ENCODE measurements around the gene CNGB1.
"Not testable (repeated sequence)": the region's sequence is repeated elsewhere in the genome, so short reads cannot be mapped to it uniquely, and the experiment has no call there.

CNGB1 gene

DNA sequence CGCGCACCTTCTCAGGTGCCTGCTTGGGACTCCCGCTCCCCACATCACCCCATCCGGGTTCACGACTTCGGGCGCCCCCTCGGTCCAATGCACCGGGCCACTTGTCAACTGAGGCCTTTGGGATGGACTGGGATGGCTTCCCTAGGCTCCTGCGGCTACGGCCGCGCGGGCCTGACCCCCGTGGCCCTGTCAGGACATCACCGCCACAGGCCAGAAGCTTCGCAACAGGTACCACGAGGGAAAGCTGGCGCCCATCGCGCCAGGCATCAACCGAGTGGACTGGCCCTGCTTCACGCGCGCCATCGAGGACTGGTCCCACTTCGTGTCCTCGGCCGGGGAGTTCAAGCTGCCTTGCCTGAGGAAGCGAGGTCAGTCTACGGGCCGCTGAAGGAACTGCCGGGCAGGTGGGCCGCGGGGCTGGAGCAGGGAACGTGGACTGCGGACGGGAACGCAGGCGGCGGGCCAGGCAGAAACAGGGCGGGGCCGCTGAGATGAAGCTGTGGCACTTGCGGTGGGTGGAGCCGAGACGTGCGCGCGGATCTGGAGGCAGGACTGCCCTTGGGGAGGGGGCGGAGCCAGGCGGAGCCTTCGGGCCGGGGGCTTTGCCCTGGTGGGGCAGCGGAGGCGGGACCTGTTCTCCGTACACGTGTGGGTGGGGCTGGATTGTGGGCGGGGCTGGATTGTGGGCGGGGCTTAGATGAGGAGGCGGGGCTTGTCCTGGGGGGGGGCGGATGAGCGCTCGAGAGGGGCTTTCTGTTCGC lies 13.7 kb upstream of the CNGB1 start:
- no peak for DNase-seq
- no peak overlapping the region for H3K27ac ChIP-seq
- H3K27me3 ChIP-seq (ENCODE audit: insufficient read depth, low read depth, severe bottlenecking) = no peaks in the 10 kb centered on the region
- H3K36me3 ChIP-seq = no peaks in the 10 kb centered on the region
- no peak overlapping the region for H3K4me3 ChIP-seq (ENCODE audit: low read depth, low read length)
- TF ChIP-seq, protein P1, sequence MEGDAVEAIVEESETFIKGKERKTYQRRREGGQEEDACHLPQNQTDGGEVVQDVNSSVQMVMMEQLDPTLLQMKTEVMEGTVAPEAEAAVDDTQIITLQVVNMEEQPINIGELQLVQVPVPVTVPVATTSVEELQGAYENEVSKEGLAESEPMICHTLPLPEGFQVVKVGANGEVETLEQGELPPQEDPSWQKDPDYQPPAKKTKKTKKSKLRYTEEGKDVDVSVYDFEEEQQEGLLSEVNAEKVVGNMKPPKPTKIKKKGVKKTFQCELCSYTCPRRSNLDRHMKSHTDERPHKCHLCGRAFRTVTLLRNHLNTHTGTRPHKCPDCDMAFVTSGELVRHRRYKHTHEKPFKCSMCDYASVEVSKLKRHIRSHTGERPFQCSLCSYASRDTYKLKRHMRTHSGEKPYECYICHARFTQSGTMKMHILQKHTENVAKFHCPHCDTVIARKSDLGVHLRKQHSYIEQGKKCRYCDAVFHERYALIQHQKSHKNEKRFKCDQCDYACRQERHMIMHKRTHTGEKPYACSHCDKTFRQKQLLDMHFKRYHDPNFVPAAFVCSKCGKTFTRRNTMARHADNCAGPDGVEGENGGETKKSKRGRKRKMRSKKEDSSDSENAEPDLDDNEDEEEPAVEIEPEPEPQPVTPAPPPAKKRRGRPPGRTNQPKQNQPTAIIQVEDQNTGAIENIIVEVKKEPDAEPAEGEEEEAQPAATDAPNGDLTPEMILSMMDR (IDR thresholded peaks at IDR 0.05; ENCODE audit: low read depth, low read length) = no peak
- no peaks in the 10 kb centered on the region for H3K9me3 ChIP-seq (ENCODE audit: severe bottlenecking)

DNA sequence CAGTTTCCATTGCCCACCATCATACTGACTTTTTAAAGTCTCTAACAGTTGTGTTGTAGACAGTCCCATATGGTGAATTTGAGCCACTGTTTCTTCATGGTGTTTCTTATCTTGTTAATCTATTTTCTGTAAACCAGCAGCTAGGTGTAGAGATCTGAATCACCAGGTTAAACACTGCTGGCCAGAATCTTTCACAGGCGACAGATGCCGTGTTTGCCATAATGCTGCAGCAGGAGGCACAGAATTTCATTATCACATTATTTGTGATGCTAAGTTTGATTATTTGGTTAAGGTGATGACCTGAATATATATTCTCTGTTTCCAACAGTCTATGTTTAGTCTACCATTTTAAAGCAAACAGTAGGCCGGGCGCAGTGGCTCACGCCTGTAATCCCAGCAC lies 11.5 kb upstream of the CNGB1 start:
- no peak for DNase-seq
- H3K4me3 ChIP-seq (ENCODE audit: low read depth, low read length) = no peak overlapping the region
- H3K9me3 ChIP-seq (ENCODE audit: severe bottlenecking) = no peaks in the 10 kb centered on the region
- TF ChIP-seq, protein P1 (IDR thresholded peaks at IDR 0.05; ENCODE audit: low read depth, low read length) = no peak
- no peak overlapping the region for H3K27ac ChIP-seq
- no peaks in the 10 kb centered on the region for H3K27me3 ChIP-seq (ENCODE audit: insufficient read depth, low read depth, severe bottlenecking)
- H3K36me3 ChIP-seq = no peaks in the 10 kb centered on the region

DNA sequence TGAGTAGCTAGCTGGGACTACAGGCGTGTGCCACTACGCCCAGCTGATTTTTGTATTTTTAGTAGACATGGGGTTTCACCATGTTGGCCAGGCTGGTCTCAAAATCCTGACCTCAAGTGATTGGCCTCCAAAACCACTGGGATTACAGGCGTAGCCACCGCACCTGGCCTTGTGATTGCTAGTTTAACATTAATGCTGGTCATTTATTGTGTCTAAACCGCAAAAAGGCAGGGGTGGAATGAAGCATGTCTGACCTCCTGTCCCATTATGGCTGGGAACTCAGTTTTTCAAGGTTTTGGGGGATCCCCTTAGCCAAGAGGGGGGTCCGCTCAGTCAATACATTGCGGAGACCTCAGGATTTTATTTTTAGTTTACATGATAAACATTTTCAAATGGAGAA lies 10.7 kb upstream of the CNGB1 start:
- DNase-seq = no peak
- H3K36me3 ChIP-seq = no peaks in the 10 kb centered on the region
- H3K9me3 ChIP-seq (ENCODE audit: severe bottlenecking) = no peaks in the 10 kb centered on the region
- TF ChIP-seq, protein P1 (IDR thresholded peaks at IDR 0.05; ENCODE audit: low read depth, low read length) = no peak
- H3K27me3 ChIP-seq (ENCODE audit: insufficient read depth, low read depth, severe bottlenecking) = no peaks in the 10 kb centered on the region
- H3K27ac ChIP-seq = no peak overlapping the region
- H3K4me3 ChIP-seq (ENCODE audit: low read depth, low read length) = no peak overlapping the region

DNA sequence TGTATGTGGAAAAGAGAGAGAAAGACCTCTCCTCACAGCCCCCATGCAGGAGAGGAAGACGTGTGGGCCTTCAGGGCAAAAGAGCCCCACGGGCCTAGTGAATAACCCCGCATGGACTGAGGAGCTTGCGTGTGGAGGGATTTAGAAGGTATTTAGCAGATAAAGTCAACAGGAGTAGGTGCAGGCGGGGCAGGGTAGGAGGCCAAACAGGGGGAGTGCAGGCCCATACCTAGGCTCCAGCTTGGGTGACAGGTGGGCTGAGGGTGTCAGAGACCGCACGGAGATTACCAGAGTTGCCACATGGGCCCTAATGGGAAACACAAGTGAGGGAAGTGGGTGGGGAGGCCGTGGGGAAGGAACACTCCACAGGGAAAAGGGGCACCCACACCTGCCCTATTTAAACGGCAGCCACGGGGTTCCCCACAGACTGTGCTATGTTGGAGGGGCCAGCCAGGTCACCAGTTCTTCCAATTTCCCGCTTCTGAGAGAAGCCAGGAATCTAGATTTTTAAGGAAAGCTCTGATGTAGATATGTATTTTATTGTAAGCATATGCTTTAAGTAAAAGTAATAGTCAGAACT lies 8.2 kb upstream of the CNGB1 start:
- H3K27ac ChIP-seq = peak overlapping the region; percentile 14
- no peaks in the 10 kb centered on the region for H3K36me3 ChIP-seq
- no peaks in the 10 kb centered on the region for H3K9me3 ChIP-seq (ENCODE audit: severe bottlenecking)
- no peaks in the 10 kb centered on the region for H3K27me3 ChIP-seq (ENCODE audit: insufficient read depth, low read depth, severe bottlenecking)
- DNase-seq = peak; percentile 71
- no peak overlapping the region for H3K4me3 ChIP-seq (ENCODE audit: low read depth, low read length)
- TF ChIP-seq, protein P1 (IDR thresholded peaks at IDR 0.05; ENCODE audit: low read depth, low read length) = no peak

DNA sequence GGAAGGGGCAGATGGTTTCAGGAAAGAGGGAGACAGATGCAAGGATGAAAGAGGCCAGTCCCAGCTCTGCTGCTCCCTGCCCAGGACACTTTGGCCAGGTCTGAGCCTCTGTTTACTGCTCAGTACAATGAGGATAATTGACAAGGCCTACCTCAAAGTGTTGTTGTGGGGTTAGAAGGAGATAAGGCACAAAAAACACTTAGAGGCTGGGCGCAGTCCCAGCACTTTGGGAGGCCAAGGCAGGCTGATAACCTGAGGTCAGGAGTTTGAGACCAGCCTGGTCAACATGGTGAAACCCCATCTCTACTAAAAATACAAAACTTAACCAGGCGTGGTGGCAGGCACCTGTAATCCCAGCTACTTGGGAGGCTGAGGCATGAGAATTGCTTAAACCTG lies 7.1 kb upstream of the CNGB1 start:
- H3K36me3 ChIP-seq; H3K27ac ChIP-seq; H3K9me3 ChIP-seq (ENCODE audit: severe bottlenecking); H3K27me3 ChIP-seq (ENCODE audit: insufficient read depth, low read depth, severe bottlenecking); H3K4me3 ChIP-seq (ENCODE audit: low read depth, low read length); DNase-seq: not testable (repeated sequence)

DNA sequence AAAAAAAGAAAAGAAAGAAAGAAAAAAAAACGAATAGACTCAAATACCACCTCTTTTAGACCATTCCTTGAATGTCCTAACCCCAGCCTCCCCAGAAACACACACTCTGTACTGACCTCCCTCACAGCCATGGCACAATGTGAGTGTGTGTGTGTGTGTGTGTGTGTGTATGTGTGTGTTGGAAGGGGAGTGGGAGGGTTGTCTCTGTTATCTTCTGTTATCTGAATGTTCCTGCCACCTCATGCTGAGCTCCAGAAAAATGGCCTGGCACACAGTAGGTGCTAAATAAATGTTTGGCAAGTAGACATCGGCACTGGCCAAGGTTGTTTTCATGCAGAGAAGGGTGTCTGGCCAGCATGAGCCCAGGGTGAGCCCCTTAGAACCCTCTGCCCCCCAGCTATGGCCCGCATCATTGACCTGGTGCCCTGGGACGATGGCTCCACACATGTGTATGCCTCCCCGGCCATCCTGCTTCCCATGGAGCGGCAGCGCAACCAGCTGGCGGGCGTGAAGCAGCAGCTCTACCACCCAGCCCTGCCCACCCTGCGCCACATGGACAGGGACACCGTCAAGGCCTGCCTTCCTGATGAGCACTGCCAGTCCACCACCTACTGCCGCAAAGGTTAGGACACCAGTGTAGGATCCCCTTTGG lies 6.6 kb upstream of the CNGB1 start:
- Histone ChIP-seq H3K36me3 (no peaks in the 10 kb centered on the region), H3K27ac (no peak overlapping the region), H3K9me3 (ENCODE audit: severe bottlenecking) (no peaks in the 10 kb centered on the region), H3K4me3 (ENCODE audit: low read depth, low read length) (no peak overlapping the region), H3K27me3 (ENCODE audit: insufficient read depth, low read depth, severe bottlenecking) (no peaks in the 10 kb centered on the region)
- peak; percentile 51 for DNase-seq
- TF ChIP-seq, protein P1 (IDR thresholded peaks at IDR 0.05; ENCODE audit: low read depth, low read length) = peak; percentile 75
